CD4-positive, CD25-positive, alpha-beta regulatory T cell (primary cell): ENCODE data around the gene SAMD8. TPM values are rescaled to one million over a fixed set of nuclear protein-coding genes. Genes with fewer than 3 reads are reported as not detected.
"Not testable (repeated sequence)": the region's sequence is repeated elsewhere in the genome, so short reads cannot be mapped to it uniquely, and the experiment has no call there.

Experiments
- ATAC-seq, 2 donors: fragments of 150-1000 bp; cut with Tn5 transposase; one replicate each; pipeline ENCODE4 v1.10.0; 2021; ENCODE audit warnings: low read depth in 2 of 2, moderate number of reproducible peaks in 2 of 2, moderate library complexity in 1 of 2
- DNase-seq, 3 donors: peaks; one replicate each; pipeline versions ENCODE4 v3.0.0 to v3.0.0-alpha.2; 2012 to 2022; ENCODE audit warnings: mixed read lengths in 1 of 3
- H3K27ac ChIP-seq: one replicate; pipeline ENCODE4 v1.7.0; 2013; ENCODE audit warnings: mild to moderate bottlenecking, low read length; ENCODE audit not compliant: insufficient read depth, poor library complexity, severe bottlenecking
- H3K27me3 ChIP-seq: one replicate; pipeline ENCODE4 v1.7.0; 2013; ENCODE audit warnings: low read length; ENCODE audit not compliant: control insufficient read depth, insufficient read depth
- H3K36me3 ChIP-seq: one replicate; pipeline ENCODE4 v1.7.0; 2013; ENCODE audit warnings: mild to moderate bottlenecking, low read length, moderate library complexity; ENCODE audit not compliant: control insufficient read depth, insufficient read depth
- H3K4me1 ChIP-seq: 2 replicates; pipeline ENCODE4 v1.7.0; 2013; ENCODE audit warnings: mild to moderate bottlenecking, low read length; ENCODE audit not compliant: insufficient read depth, control insufficient read depth, poor library complexity, severe bottlenecking
- H3K4me3 ChIP-seq: one replicate; pipeline ENCODE4 v1.7.0; 2013; ENCODE audit warnings: low read depth, mild to moderate bottlenecking, low read length, moderate library complexity
- H3K9me3 ChIP-seq, 2 experiments: 1 replicate in 1 of 2; 2 replicates in 1 of 2; pipeline ENCODE4 v1.7.0; 2013; ENCODE audit warnings: low read length in 2 of 2, mild to moderate bottlenecking in 1 of 2, moderate library complexity in 1 of 2; ENCODE audit not compliant: control insufficient read depth in 2 of 2
- H3K27ac Mint-ChIP-seq, 3 donors: one replicate each; pipeline ENCODE4 v1.8.0; 2020 to 2022; ENCODE audit warnings: mild to moderate bottlenecking in 3 of 3, mixed read lengths in 3 of 3, moderate library complexity in 2 of 3
- H3K27me3 Mint-ChIP-seq: one replicate; pipeline ENCODE4 v1.8.0; 2022; ENCODE audit warnings: mild to moderate bottlenecking, mixed read lengths
- H3K36me3 Mint-ChIP-seq: one replicate; pipeline ENCODE4 v1.8.0; 2020; ENCODE audit warnings: mixed read lengths
- H3K4me1 Mint-ChIP-seq, 4 donors: one replicate each; pipeline ENCODE4 v1.8.0; 2020 to 2022; ENCODE audit warnings: mixed read lengths in 4 of 4, mild to moderate bottlenecking in 1 of 4
- H3K4me3 Mint-ChIP-seq, 4 donors: one replicate each; pipeline ENCODE4 v1.8.0; 2020 to 2022; ENCODE audit warnings: mild to moderate bottlenecking in 4 of 4, mixed read lengths in 4 of 4, moderate library complexity in 3 of 4
- H3K9me3 Mint-ChIP-seq, 7 donors: one replicate each; pipeline ENCODE4 v1.8.0; 2020 to 2022; ENCODE audit warnings: mixed read lengths in 7 of 7, mild to moderate bottlenecking in 3 of 7, moderate library complexity in 2 of 7
- polyA plus RNA-seq, 4 donors: library from polyadenylated mRNA; unstranded; fragments of 300-500 nt; fragmentation: Illumina TruSeq; gene quantifications; one replicate each; pipeline ENCODE4 v1.2.3, GENCODE V29; 2021
- total RNA-seq: library from RNA; stranded (reverse); gene quantifications from one replicate; pipeline ENCODE4 v1.2.3, GENCODE V29; 2022

The SAMD8 gene
- total and polyA plus RNA-seq, 5 donors from 2014 or later = 6.5 to 36.9 (median 8.0) TPM

DNA sequence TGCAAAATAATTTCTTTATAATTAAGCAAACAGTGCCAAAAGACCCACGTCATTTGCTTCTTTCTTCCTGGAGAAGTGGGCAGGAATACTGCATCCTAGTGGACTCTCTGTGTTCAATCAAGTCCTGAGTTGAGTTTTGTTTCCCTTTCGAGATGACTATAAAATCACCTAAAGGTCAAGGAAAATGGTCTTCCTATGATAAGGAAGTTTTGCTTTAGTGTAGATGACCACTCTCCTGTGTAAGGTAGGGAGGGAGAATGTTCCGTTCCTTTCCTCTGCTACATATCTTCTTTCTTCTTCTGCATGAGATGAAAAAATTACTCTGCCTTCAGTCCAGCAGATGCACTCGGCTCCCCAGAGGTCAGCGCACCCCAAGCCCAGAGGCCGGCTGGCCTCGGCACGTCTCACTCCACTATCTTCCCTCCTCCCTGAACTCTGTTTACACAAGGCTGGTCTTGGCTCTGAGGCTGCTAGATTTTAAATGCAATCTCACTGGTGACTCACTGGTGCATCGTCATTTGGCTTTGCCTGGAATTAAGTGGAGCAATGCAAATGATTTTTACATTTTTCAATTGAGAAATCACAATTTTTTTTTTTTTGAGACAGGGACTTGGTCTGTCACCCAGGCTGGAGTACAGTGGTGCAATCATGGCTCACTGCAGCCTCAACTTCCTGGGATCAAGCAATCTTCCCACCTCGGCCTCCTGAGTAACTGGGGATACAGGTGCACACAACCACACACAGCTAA, 80.5 kb downstream of the SAMD8 start:
- H3K27ac Mint-ChIP-seq = peak overlapping the region in 2 of 3 donors; percentile 14 to 22

DNA sequence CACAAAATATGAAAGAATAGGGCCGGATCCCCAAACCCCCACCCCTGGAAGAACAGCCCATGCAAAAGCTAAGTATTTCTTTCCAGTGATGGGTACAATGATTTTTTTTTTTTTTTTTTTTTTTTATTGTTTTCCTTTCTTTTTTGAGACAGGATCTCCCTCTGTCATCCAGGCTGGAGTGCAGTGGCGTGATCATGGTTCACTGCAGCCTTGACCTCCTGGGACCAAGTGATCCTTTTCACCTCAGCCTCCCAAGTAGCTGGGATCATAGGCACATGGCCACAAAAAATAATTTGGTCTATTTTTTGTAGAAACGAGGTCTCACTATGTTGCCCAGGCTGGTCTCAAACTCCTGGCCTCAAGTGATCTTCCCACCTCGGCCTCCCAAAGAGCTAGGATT, 83.2 kb downstream of the SAMD8 start:
- H3K4me1 ChIP-seq, H3K27me3 Mint-ChIP-seq, H3K36me3 Mint-ChIP-seq, H3K4me3 ChIP-seq, H3K27me3 ChIP-seq, H3K27ac Mint-ChIP-seq, ATAC-seq, H3K4me1 Mint-ChIP-seq, H3K36me3 ChIP-seq, H3K27ac ChIP-seq, H3K9me3 Mint-ChIP-seq, H3K9me3 ChIP-seq, H3K4me3 Mint-ChIP-seq, DNase-seq: not testable (repeated sequence)

More for the DNA sequence above, 80.5 kb downstream of the SAMD8 start:
- ATAC-seq (no peak), DNase-seq (no peak)
- Mint-ChIP-seq H3K36me3 (peaks cover 6% of the 10 kb centered on the region), H3K27me3 (no peaks in the 10 kb centered on the region), H3K4me3 (no peak overlapping the region), H3K9me3 (no peaks in the 10 kb centered on the region), H3K4me1 (peaks cover 4 to 13% (median 7%) of the 10 kb centered on the region in 4 donors)
- Histone ChIP-seq H3K27me3 (no peaks in the 10 kb centered on the region), H3K4me1 (peaks cover 5% of the 10 kb centered on the region), H3K27ac (no peak overlapping the region), H3K4me3 (no peak overlapping the region), H3K9me3 (no peaks in the 10 kb centered on the region), H3K36me3 (no peaks in the 10 kb centered on the region)

DNA sequence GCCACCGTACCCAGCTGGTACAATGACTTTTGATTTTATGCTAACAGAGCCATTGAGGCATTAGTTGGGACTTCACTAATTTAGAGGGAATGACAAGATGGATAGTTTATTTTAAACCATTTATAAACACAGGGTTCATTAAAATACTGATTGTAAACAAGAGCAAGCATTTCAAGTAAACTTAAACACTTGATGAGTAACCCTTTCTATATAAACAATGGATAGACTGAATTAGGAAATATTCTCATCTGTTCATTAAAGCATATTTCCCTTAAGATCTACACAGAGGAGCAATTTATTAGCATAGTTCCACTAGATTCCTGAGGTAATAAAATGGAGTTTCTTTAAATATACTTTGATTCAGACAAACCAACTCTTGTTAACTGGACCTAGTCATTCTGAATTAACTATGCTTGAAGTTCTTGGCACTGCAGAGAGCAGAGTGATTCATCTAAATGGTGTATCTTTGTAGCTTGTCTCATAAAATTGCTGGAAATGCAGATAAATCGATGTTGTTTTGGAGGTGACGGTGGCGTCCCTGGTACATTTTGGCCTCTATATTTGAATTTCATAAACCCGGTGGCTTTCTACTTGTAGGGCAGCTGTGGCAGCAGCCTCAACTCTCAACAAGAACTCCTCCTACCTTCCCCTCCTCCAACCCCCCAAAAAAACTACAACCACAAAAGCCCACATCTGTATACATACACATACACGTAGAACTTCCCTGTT, 83.7 kb downstream of the SAMD8 start:
- DNase-seq (no peak), ATAC-seq (no peak)
- Histone ChIP-seq H3K4me3 (no peak overlapping the region), H3K4me1 (no peaks in the 10 kb centered on the region), H3K36me3 (no peaks in the 10 kb centered on the region), H3K9me3 (no peaks in the 10 kb centered on the region), H3K27ac (no peak overlapping the region), H3K27me3 (no peaks in the 10 kb centered on the region)
- H3K36me3 Mint-ChIP-seq = peaks cover 6% of the 10 kb centered on the region
- no peaks in the 10 kb centered on the region for H3K9me3 Mint-ChIP-seq
- no peaks in the 10 kb centered on the region for H3K27me3 Mint-ChIP-seq
- peaks cover 0 to 5% (median 0%) of the 10 kb centered on the region in 4 donors for H3K4me1 Mint-ChIP-seq
- H3K27ac Mint-ChIP-seq = peak overlapping the region in 1 of 3 donors; percentile 52
- H3K4me3 Mint-ChIP-seq = no peak overlapping the region

DNA sequence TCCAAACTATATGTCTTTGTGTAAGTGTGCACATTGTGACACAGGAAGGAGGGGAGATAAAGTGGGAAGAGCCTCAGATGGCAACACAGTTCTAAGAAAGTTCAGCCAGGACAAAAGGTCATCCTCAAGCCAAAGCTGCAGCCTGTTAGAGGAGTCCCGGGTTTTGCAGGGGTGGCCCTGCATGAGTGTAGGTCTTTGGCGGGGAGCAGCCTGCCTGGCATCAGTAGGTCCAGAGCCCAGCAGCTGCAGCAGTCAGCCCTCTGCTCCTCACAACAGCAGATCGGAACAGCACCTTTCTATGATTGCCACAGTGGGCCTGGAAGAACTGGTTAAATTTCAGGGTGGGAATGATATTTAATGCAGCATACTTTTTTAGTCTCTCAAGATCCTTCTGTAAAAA, 85.6 kb downstream of the SAMD8 start:
- Histone ChIP-seq H3K27me3 (no peaks in the 10 kb centered on the region), H3K4me3 (no peak overlapping the region), H3K27ac (no peak overlapping the region), H3K4me1 (no peaks in the 10 kb centered on the region), H3K9me3 (no peaks in the 10 kb centered on the region), H3K36me3 (no peaks in the 10 kb centered on the region)
- Mint-ChIP-seq H3K4me1 (peaks cover 0 to 9% (median 0%) of the 10 kb centered on the region in 4 donors), H3K27me3 (no peaks in the 10 kb centered on the region), H3K36me3 (peaks cover 6% of the 10 kb centered on the region), H3K9me3 (no peaks in the 10 kb centered on the region), H3K27ac (peak overlapping the region in 1 of 3 donors; percentile 60), H3K4me3 (no peak overlapping the region)
- ATAC-seq (no peak), DNase-seq (no peak)

DNA sequence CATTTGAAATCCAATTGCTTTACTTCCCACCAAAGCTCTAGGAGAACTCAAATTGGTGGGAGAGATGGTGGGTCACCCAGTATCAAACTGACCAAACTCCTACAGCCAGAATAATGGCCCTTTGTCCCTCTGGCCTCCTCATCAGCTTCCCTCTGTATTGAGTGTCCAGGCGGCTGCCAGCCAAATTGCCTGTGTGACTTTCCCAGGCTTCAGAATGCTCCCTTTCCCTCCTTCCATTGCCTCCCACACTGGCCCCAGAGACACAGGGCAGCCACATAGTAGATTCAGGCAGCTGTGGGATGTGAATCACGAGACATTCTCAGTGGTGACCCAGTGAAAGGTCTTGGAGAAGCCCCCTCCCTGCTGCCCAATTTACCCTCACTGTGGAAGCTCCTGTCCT, 86.5 kb downstream of the SAMD8 start:
- DNase-seq = no peak
- Histone ChIP-seq H3K9me3 (no peaks in the 10 kb centered on the region), H3K4me3 (no peak overlapping the region), H3K27ac (no peak overlapping the region), H3K36me3 (no peaks in the 10 kb centered on the region), H3K27me3 (no peaks in the 10 kb centered on the region), H3K4me1 (no peaks in the 10 kb centered on the region)
- H3K4me3 Mint-ChIP-seq = no peak overlapping the region
- H3K9me3 Mint-ChIP-seq = no peaks in the 10 kb centered on the region
- H3K27me3 Mint-ChIP-seq = no peaks in the 10 kb centered on the region
- H3K4me1 Mint-ChIP-seq = peaks cover 0 to 8% (median 0%) of the 10 kb centered on the region in 4 donors
- H3K36me3 Mint-ChIP-seq = peaks cover 6% of the 10 kb centered on the region
- ATAC-seq = no peak
- H3K27ac Mint-ChIP-seq = no peak overlapping the region

DNA sequence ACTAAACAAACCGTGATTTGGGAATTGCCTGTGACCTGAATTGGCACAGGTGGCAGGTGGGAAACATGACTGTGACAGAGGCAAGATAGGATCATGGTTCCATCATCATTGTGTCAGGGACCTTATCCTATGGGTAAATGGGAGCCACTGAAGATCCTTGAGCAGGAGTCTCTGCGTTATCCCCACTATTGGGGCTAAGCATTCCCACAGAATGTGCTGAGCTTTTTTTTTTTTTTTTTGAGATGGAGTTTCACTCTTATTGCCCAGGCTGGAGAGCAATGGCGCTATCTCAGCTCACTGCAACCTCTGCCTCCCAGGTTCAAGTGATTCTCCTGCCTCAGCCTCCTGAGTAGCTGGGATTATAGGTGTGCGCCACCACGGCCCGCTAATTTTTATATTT, 88.5 kb downstream of the SAMD8 start:
- H3K4me3 Mint-ChIP-seq, H3K27ac ChIP-seq, H3K27ac Mint-ChIP-seq, H3K27me3 Mint-ChIP-seq, H3K4me1 Mint-ChIP-seq, ATAC-seq, DNase-seq, H3K36me3 Mint-ChIP-seq, H3K4me1 ChIP-seq, H3K9me3 Mint-ChIP-seq, H3K36me3 ChIP-seq, H3K4me3 ChIP-seq, H3K27me3 ChIP-seq, H3K9me3 ChIP-seq: not testable (repeated sequence)

DNA sequence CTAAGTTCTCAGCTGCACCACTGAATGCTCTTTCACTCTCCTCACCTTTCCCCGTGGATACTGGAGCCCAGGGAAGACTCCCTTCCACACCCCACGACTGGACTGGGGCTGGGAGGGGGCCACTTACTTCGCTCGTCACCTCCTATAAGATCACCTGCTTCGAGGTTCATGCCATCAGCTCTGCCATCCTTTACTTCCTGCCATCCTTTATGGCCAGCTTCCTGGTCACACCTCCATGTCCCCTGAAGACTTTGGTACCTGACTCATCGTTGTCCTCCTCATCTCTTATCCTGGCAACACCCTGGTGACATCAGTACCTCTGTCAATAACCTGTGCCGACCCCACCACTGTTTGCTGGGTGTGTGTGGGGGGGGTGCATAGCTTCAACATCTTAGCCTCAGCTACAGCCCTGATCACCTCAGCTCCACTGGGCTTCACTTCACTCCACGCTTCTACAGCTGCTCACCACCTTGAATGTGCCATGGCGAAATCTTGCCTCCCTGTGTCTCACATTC, 90.4 kb downstream of the SAMD8 start:
- Mint-ChIP-seq H3K4me1 (peaks cover 0 to 8% (median 0%) of the 10 kb centered on the region in 4 donors), H3K27me3 (no peaks in the 10 kb centered on the region), H3K27ac (no peak overlapping the region), H3K4me3 (no peak overlapping the region), H3K9me3 (peaks cover 0 to 1% (median 0%) of the 10 kb centered on the region in 7 donors), H3K36me3 (no peaks in the 10 kb centered on the region)
- Histone ChIP-seq H3K36me3 (no peaks in the 10 kb centered on the region), H3K4me3 (no peak overlapping the region), H3K27me3 (no peaks in the 10 kb centered on the region), H3K4me1 (no peaks in the 10 kb centered on the region), H3K27ac (no peak overlapping the region), H3K9me3 (no peaks in the 10 kb centered on the region)
- ATAC-seq (no peak), DNase-seq (no peak)
